A673 (cell line): ENCODE data around the gene LRRC25.

Experiments
- CTCF ChIP-seq: fragments of 300-800, 200-600 bp; sonication (generic); conservative IDR thresholded peaks from 2 replicates; pipeline ENCODE4 v1.5.1; 2017; ENCODE audit warnings: low read depth, mild to moderate bottlenecking, antibody characterized with exemption, low read length, moderate library complexity, mixed read lengths
- EZH2 ChIP-seq: fragments of 200-600 bp; sonication (generic); IDR thresholded peaks from 2 replicates; pipeline ENCODE4 v1.6.1; 2017; ENCODE audit warnings: borderline replicate concordance, low read depth, mild to moderate bottlenecking, mixed read lengths, antibody characterized with exemption, low read length; ENCODE audit not compliant: poor library complexity, severe bottlenecking

- TF ChIP-seq CTCF (no peak), EZH2 (no peak)
Observed at GRCh38 chr19:18440936-18441803, 43.7 kb upstream of the LRRC25 start.
